ENCODE data around the gene ZNF432. TPM values are rescaled to one million over a fixed set of nuclear protein-coding genes. Genes with fewer than 3 reads are reported as not detected.

ZNF432 gene
- total and polyA plus RNA-seq, 10 of the 15 experiments (the other 5 are each of a cell fraction or from before 2014, with no cell fraction given): 1.7 to 7.2 (median 4.3) TPM

- H3K9ac ChIP-seq (ENCODE audit: control insufficient read depth, insufficient read depth, low read length): peak within 1 kb of the TSS; percentile 87
- H3K36me3 ChIP-seq (ENCODE audit: control insufficient read depth in 2 of 2, insufficient read depth in 2 of 2, low read length in 1 of 2): peaks cover 2 to 11% of the 10 kb centered on the region in 2 experiments; a peak in 3 of 4 replicates
- DNase-seq (ENCODE audit: low read depth, low spot score) (peak; percentile 49), ATAC-seq (peak; percentile 94), FAIRE-seq (peak; percentile 84)
- no peaks in the 10 kb centered on the region for H4K20me1 ChIP-seq (ENCODE audit: control insufficient read depth, insufficient read depth)
- peak within 1 kb of the TSS; percentile 79 for H3K27ac ChIP-seq (ENCODE audit: control insufficient read depth, insufficient read depth)
- in situ Hi-C loops (cut with MboI): no loop called here
- peak within 1 kb of the TSS; percentile 80 for H3K4me2 ChIP-seq (ENCODE audit: control insufficient read depth, insufficient read depth)
- ChIA-PET RAD21 (ENCODE audit: unreplicated experiment) (interaction anchor here (1.4 kb wide), 1 partner anchor 21 kb away, joined by 7 read pairs; the partner anchor contains the start of gene ZNF432), CTCF (no interaction called here), SMC1A (ENCODE audit: uncharacterized antibody, unreplicated experiment) (interaction anchor here (1.0 kb wide), 1 partner anchor 20 kb away, joined by 5 read pairs; no protein-coding TSS in a partner anchor), POLR2A (interaction anchor here (0.7 kb wide), 1 partner anchor 20 kb away, joined by 3 read pairs; the partner anchor contains the start of gene ZNF615)
- peaks cover 32% of the 10 kb centered on the region for H3K9me3 ChIP-seq (replicated peaks; ENCODE audit: control insufficient read depth, insufficient read depth, low read length)
- peak within 1 kb of the TSS; percentile 90 for H2AFZ ChIP-seq (ENCODE audit: control insufficient read depth, low read depth, low read length)
- no TSS peak for BruUV-seq (replicated peaks)
- intact Hi-C loops (cut with micrococcal nuclease; ENCODE audit: unreplicated experiment): loop anchor here (1.0 kb wide), 1 partner anchor 20 kb away; the partner anchor contains the start of gene ZNF432
- 1% methylated on average over 53 of the region's 53 CpGs for WGBS (ENCODE audit: insufficient coverage, insufficient replicate concordance, low lambda C conversion rate, missing lambda C conversion rate)
- no peaks in the 10 kb centered on the region for H3K27me3 ChIP-seq (replicated peaks in 1 of 2; ENCODE audit: control insufficient read depth in 2 of 2, insufficient read depth in 2 of 2, low read length in 1 of 2)
- peak within 1 kb of the TSS; percentile 87 for H3K4me3 ChIP-seq
- H3K4me1 ChIP-seq (ENCODE audit: control insufficient read depth, insufficient read depth, low read length): no peaks in the 10 kb centered on the region; the same call in 1 of the 2 replicates
- peaks cover 10% of the 10 kb centered on the region for H3K79me2 ChIP-seq (ENCODE audit: control insufficient read depth, insufficient read depth, low read length)
- TF ChIP-seq BRCA1 (IDR thresholded peaks at IDR 0.05; ENCODE audit: low read depth, low read length): peak; percentile 75
- TF ChIP-seq HDGF (IDR thresholded peaks at IDR 0.05): peak; percentile 49; the same call in 1 of the 2 replicates
- 0 out of 2 replicates have a peak, but pooled peaks have one; percentile 15 for TF ChIP-seq EED (IDR thresholded peaks at IDR 0.05; ENCODE audit: low read depth)
- TF ChIP-seq ZNF592 (IDR thresholded peaks at IDR 0.05): no peak
- peak; percentile 95 for TF ChIP-seq NBN (IDR thresholded peaks at IDR 0.05)
- no peak for TF ChIP-seq NFXL1 (IDR thresholded peaks at IDR 0.05; ENCODE audit: borderline replicate concordance)
- TF ChIP-seq ZBTB4 (CRISPR knock-in tag; IDR thresholded peaks at IDR 0.05): no peak
- no peak for TF ChIP-seq BMI1 (IDR thresholded peaks at IDR 0.05; ENCODE audit: borderline replicate concordance)
- TF ChIP-seq PML (IDR thresholded peaks at IDR 0.05; ENCODE audit: low read length): peak; percentile 90; the same call in 1 of the 2 replicates
- TF ChIP-seq CBX3 (IDR thresholded peaks at IDR 0.05; ENCODE audit: borderline replicate concordance, low read depth): no peak
- TF ChIP-seq BACH1 (IDR thresholded peaks at IDR 0.05; ENCODE audit: borderline replicate concordance): peak; percentile 34; the same call in 1 of the 2 replicates
- peak; percentile 58; the same call in 1 of the 2 replicates for TF ChIP-seq PAX5 (IDR thresholded peaks at IDR 0.05; ENCODE audit: borderline replicate concordance, low read depth, low read length)
- TF ChIP-seq MTA3 (IDR thresholded peaks at IDR 0.05; ENCODE audit: borderline replicate concordance, low read length): no peak
Observed at GRCh38 chr19:52028027-52028779, 20.4 kb downstream of the ZNF432 start, which contains the start of gene ZNF614. TSS of gene ZNF614 (minus strand) at chr19:52028379. CDS start at chr19:52025745, 2,634 bp downstream.
